Stimulated activated naive CD4-positive, alpha-beta T cell treated with Interleukin-2 at 50 U/mL for 16 hours (primary cell): ENCODE measurements around the gene ADAMTS15.

Source experiments
- DNase-seq: peaks from one replicate; lab custom pipeline; 2025; lab: John Stamatoyannopoulos, UW

ADAMTS15 gene

GRCh38 chr11:130462101-130462885, 13.8 kb downstream of the ADAMTS15 start:
- DNase-seq = no peak

- no peak for DNase-seq
Measured at GRCh38 chr11:130462931-130463330, 14.5 kb downstream of the ADAMTS15 start.

- no peak for DNase-seq
Measured at GRCh38 chr11:130464291-130464812, 15.9 kb downstream of the ADAMTS15 start.

GRCh38 chr11:130465263-130465662, 16.8 kb downstream of the ADAMTS15 start:
- DNase-seq = no peak

GRCh38 chr11:130467116-130467900, 18.9 kb downstream of the ADAMTS15 start:
- DNase-seq = no peak

- DNase-seq = no peak
Measured at GRCh38 chr11:130469181-130469580, 20.7 kb downstream of the ADAMTS15 start.

GRCh38 chr11:130470832-130471706, 22.6 kb downstream of the ADAMTS15 start:
- no peak for DNase-seq

GRCh38 chr11:130471731-130472433, 23.4 kb downstream of the ADAMTS15 start:
- DNase-seq = no peak

GRCh38 chr11:130472434-130472961, 24.1 kb downstream of the ADAMTS15 start:
- no peak for DNase-seq

- DNase-seq = no peak
Measured at GRCh38 chr11:130473056-130473794, 24.8 kb downstream of the ADAMTS15 start.

GRCh38 chr11:130473795-130474377, 25.4 kb downstream of the ADAMTS15 start:
- DNase-seq = no peak

- no peak for DNase-seq
Measured at GRCh38 chr11:130474637-130475400, 26.4 kb downstream of the ADAMTS15 start.

- DNase-seq = no peak
Measured at GRCh38 chr11:130475426-130476053, 27.1 kb downstream of the ADAMTS15 start.

- no peak for DNase-seq
Measured at GRCh38 chr11:130476200-130476921, 27.9 kb downstream of the ADAMTS15 start.

- no peak for DNase-seq
Measured at GRCh38 chr11:130476922-130477491, 28.6 kb downstream of the ADAMTS15 start.

- DNase-seq = no peak
Measured at GRCh38 chr11:130477586-130478203, 29.2 kb downstream of the ADAMTS15 start.

GRCh38 chr11:130478204-130478701, 29.8 kb downstream of the ADAMTS15 start:
- DNase-seq = no peak
